Measurements from ENCODE around the gene MUC20.
"Not testable (repeated sequence)": the region's sequence is repeated elsewhere in the genome, so short reads cannot be mapped to it uniquely, and the experiment has no call there.

Gene MUC20

DNA sequence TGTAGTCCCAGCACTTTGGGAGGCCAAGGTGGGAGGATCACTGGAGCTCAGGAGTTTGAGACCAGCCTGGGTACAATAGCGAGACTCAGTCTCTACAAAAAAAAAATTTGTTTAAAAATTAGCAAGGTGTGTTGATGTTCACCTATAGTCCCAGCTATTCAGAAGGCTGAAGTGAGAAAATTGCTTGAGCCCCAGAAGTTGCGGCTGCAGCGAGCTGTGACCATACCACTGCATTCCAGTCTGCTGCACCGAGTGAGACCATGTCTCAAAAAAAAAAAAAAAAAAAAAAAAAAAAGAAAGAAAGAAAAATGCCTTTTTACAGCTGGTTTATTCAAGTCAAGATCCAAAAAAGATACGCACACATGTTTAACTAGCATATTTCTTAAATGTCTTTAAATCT, 17.0 kb upstream of the MUC20 start:
- Histone ChIP-seq H3K36me3 (ENCODE audit: control insufficient read depth, insufficient read depth, low read length) (no peaks in the 10 kb centered on the region), H3K4me1 (ENCODE audit: control insufficient read depth, insufficient read depth, low read length) (peaks cover 9% of the 10 kb centered on the region), H3K27me3 (ENCODE audit: control insufficient read depth, insufficient read depth, low read length) (no peaks in the 10 kb centered on the region), H3K4me3 (ENCODE audit: low read length) (no peak overlapping the region), H3K27ac (ENCODE audit: low read length) (no peak overlapping the region), H3K9me3 (ENCODE audit: control insufficient read depth, insufficient read depth, low read length) (no peaks in the 10 kb centered on the region)
- DNase-seq (ENCODE audit: low read depth, low spot score): no peak
- no CpG with 5 or more reads among the region's 5 CpGs for WGBS (ENCODE audit: insufficient coverage, insufficient read length)

DNA sequence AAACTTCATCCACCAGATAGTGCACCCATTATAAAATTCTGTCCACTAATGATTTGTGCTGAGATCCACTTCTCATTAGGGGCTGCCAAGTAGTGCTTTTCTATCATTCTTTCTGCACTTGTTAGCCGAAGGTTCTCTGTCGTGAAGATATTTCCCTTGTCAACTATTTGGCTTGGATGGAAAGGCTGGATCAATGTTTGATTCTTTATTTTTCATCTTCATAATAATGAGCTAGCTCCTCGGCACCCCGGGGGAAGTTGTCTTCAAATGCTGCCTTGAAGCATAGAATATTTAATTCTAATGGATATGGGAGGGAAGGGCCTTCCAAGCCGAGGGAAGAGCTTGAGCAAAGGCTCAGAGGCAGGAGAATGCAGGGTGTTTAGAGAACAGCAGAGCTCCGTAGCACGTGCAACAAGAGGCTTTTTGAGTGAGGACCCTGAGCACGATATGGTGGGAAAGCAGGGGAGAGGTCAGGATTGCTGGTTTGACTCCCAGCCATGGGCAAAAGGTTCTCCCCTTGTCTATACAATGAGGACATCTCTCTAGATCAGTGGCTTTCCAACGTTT, 16.3 kb upstream of the MUC20 start:
- H3K27me3 ChIP-seq (ENCODE audit: control insufficient read depth, insufficient read depth, low read length): no peaks in the 10 kb centered on the region
- no CpG with 5 or more reads among the region's 9 CpGs for WGBS (ENCODE audit: insufficient coverage, insufficient read length)
- no peaks in the 10 kb centered on the region for H3K9me3 ChIP-seq (ENCODE audit: control insufficient read depth, insufficient read depth, low read length)
- no peak for DNase-seq (ENCODE audit: low read depth, low spot score)
- H3K27ac ChIP-seq (ENCODE audit: low read length): no peak overlapping the region
- no peaks in the 10 kb centered on the region for H3K36me3 ChIP-seq (ENCODE audit: control insufficient read depth, insufficient read depth, low read length)
- peaks cover 7% of the 10 kb centered on the region for H3K4me1 ChIP-seq (ENCODE audit: control insufficient read depth, insufficient read depth, low read length)
- H3K4me3 ChIP-seq (ENCODE audit: low read length): no peak overlapping the region

DNA sequence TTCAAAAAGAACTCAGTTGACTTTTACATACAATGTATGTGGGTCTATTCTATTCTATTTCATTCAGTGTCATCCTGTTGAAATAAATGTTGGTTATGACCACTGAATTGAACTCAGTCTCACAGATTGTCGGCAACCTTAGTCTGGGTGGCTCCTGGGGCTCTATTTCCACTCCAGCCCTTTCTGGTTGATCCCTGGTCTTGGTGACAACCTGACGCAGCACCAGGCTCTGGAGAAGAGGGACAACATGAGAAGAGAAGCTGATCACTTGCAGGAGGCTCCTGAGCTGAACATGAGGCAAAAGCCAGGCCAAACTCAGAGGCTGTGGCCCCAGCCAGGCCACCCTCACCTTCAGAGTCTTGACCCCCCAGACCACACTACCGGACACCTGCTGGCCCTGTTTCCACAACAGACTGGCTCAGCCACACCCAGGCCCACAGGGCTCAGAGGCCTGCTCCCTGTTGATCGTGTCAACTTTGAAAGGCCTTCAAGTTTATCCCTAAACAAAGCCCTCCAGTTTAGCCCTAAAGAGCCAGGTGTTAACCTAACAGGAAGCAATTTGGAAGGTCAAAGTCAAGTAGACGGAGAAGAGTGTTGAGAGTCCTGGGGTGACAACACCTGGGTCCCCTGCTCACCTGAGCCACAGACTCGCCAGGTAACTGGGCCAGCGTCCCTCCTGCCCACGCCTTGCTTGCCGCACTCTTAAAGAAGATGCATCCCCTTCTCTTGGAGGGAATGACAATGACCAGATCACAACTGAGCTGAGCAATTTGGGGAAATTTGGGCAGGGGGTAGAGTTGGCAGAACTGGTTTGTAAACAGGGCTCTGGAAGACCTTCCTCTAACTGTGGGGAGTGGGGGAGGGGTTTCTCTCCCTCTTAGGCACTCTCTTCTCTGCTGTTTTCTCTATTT, 15.4 kb upstream of the MUC20 start:
- Histone ChIP-seq H3K27me3 (ENCODE audit: control insufficient read depth, insufficient read depth, low read length) (no peaks in the 10 kb centered on the region), H3K36me3 (ENCODE audit: control insufficient read depth, insufficient read depth, low read length) (no peaks in the 10 kb centered on the region), H3K4me3 (ENCODE audit: low read length) (no peak overlapping the region), H3K27ac (ENCODE audit: low read length) (no peak overlapping the region), H3K4me1 (ENCODE audit: control insufficient read depth, insufficient read depth, low read length) (peaks cover 7% of the 10 kb centered on the region), H3K9me3 (ENCODE audit: control insufficient read depth, insufficient read depth, low read length) (no peaks in the 10 kb centered on the region)
- DNase-seq (ENCODE audit: low read depth, low spot score): no peak
- WGBS (ENCODE audit: insufficient coverage, insufficient read length): no CpG with 5 or more reads among the region's 9 CpGs

DNA sequence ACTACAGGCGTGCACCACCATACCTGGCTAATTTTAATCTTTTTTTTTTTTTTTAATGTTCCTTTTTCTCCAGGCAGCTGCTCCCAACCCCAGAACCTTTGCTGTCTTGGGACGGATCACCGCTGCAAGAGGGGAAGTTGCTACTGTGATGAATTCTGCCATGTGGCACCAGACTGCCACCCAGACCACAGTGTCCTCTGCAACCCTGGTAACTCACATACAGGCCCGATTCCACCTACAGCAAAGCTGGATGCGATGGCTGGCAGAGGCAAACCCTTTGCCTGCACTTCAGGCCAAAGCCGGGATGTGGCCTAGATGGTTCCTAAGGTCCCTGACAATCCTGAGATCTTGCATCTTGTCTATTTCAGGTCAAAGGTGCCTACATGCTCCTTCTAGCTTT, 12.7 kb upstream of the MUC20 start:
- WGBS (ENCODE audit: insufficient coverage, insufficient read length): no CpG with 5 or more reads among the region's 6 CpGs
- DNase-seq (ENCODE audit: low read depth, low spot score): no peak
- Histone ChIP-seq H3K4me1 (ENCODE audit: control insufficient read depth, insufficient read depth, low read length) (peaks cover 6% of the 10 kb centered on the region), H3K4me3 (ENCODE audit: low read length) (no peak overlapping the region), H3K9me3 (ENCODE audit: control insufficient read depth, insufficient read depth, low read length) (no peaks in the 10 kb centered on the region), H3K36me3 (ENCODE audit: control insufficient read depth, insufficient read depth, low read length) (no peaks in the 10 kb centered on the region), H3K27me3 (ENCODE audit: control insufficient read depth, insufficient read depth, low read length) (no peaks in the 10 kb centered on the region), H3K27ac (ENCODE audit: low read length) (no peak overlapping the region)

DNA sequence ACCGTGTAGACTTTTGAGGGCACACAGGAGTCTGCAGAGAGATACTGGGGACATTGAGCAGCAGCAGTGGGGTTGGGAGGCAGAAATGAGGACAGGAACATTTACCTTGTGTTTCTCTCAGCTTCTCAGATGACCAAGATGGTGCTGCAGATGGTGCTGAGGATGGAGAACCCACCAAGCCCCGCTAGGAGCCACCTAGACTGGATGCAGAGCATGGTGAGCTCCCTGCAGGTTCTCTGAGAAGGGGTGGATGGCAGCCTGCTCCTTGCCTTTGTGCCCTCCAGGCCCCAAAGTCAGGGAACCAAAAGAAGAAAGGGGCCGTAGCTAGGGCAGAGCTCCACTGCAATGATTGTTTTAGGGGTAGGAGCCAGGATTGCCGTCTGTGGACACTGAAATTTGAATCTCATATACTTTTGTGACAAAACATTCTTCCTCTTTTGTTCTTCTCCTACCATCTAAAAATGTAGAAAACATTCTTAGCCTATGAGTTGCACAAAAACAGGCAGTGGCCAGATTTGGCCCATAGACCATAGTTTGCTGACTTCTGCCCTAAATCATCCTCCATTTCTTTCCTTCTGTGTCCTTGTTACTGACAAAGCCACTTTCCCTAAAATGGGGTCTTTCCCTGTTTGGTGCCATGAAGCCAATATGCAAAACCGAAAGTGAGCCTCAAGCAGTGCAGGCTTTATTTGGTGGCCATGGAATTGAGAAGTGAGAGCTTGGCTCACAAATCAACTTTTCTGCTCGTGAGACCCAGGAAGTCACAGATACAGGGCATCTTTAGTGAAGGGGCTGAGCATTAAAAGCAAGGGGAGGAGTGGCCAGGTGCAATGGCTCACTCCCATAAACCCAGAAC, 11.9 kb upstream of the MUC20 start:
- Histone ChIP-seq H3K36me3 (ENCODE audit: control insufficient read depth, insufficient read depth, low read length) (no peaks in the 10 kb centered on the region), H3K9me3 (ENCODE audit: control insufficient read depth, insufficient read depth, low read length) (no peaks in the 10 kb centered on the region), H3K27me3 (ENCODE audit: control insufficient read depth, insufficient read depth, low read length) (no peaks in the 10 kb centered on the region), H3K4me3 (ENCODE audit: low read length) (no peak overlapping the region), H3K27ac (ENCODE audit: low read length) (no peak overlapping the region), H3K4me1 (ENCODE audit: control insufficient read depth, insufficient read depth, low read length) (peaks cover 6% of the 10 kb centered on the region)
- WGBS (ENCODE audit: insufficient coverage, insufficient read length): no CpG with 5 or more reads among the region's 6 CpGs
- DNase-seq (ENCODE audit: low read depth, low spot score): no peak

DNA sequence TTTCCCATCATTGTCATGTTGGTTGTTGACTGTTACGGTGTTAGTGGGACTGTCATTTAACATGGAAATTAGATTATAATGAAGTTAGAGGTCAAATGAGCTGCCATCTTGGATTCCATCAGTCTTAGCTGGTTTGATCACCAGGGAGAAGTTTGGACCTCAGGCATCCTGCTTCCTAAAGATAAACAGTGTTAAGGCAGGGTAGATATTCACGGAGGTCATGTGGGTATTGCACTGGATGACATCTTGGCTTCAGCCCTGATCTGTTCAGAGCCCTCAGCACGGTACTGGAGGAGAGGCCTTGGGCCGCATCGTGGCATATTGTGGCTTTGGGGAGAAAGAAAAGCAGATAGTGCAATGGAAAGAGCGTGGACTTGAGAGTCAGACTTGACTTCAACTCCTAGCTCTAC, 11.1 kb upstream of the MUC20 start:
- DNase-seq (ENCODE audit: low read depth, low spot score): no peak
- Histone ChIP-seq H3K36me3 (ENCODE audit: control insufficient read depth, insufficient read depth, low read length) (no peaks in the 10 kb centered on the region), H3K4me3 (ENCODE audit: low read length) (no peak overlapping the region), H3K9me3 (ENCODE audit: control insufficient read depth, insufficient read depth, low read length) (no peaks in the 10 kb centered on the region), H3K27me3 (ENCODE audit: control insufficient read depth, insufficient read depth, low read length) (no peaks in the 10 kb centered on the region), H3K27ac (ENCODE audit: low read length) (no peak overlapping the region), H3K4me1 (ENCODE audit: control insufficient read depth, insufficient read depth, low read length) (peaks cover 6% of the 10 kb centered on the region)
- no CpG with 5 or more reads among the region's 6 CpGs for WGBS (ENCODE audit: insufficient coverage, insufficient read length)

DNA sequence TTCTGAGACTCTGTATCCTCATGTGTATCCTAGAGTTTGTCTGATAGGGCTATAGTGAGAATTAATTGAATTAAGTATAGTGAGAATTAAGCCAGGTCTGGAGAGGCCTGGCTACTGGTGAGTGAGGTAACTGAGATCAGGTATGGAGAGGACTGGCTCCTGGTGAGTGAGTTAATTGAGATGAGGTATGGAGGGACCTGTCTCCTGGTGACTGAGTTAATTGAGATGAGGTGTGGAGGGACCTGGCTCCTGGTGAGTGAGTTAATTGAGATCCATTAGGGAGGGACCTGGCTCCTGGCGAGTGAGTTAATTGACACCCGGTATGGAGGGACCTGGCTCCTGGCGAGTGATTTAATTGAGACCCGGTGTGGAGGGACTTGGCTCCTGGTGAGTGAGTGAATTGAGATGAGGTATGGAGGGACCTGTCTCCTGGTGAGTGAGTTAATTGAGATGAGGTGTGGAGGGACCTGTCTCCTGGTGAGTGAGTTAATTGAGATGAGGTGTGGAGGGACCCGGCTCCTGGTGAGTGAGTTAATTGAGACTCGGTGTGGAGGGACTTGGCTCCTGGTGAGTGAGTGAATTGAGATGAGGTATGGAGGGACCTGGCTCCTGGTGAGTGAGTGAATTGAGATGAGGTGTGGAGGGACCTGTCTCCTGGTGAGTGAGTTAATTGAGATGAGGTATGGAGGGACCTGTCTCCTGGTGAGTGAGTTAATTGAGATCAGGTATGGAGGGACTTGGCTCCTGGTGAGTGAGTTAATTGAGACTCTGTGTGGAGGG, 10.5 kb upstream of the MUC20 start:
- not testable (repeated sequence) for H3K27me3 ChIP-seq (ENCODE audit: control insufficient read depth, insufficient read depth, low read length); H3K4me1 ChIP-seq (ENCODE audit: control insufficient read depth, insufficient read depth, low read length); H3K36me3 ChIP-seq (ENCODE audit: control insufficient read depth, insufficient read depth, low read length); H3K9me3 ChIP-seq (ENCODE audit: control insufficient read depth, insufficient read depth, low read length); H3K4me3 ChIP-seq (ENCODE audit: low read length); H3K27ac ChIP-seq (ENCODE audit: low read length); DNase-seq (ENCODE audit: low read depth, low spot score)
- WGBS (ENCODE audit: insufficient coverage, insufficient read length): no CpG with 5 or more reads among the region's 6 CpGs

DNA sequence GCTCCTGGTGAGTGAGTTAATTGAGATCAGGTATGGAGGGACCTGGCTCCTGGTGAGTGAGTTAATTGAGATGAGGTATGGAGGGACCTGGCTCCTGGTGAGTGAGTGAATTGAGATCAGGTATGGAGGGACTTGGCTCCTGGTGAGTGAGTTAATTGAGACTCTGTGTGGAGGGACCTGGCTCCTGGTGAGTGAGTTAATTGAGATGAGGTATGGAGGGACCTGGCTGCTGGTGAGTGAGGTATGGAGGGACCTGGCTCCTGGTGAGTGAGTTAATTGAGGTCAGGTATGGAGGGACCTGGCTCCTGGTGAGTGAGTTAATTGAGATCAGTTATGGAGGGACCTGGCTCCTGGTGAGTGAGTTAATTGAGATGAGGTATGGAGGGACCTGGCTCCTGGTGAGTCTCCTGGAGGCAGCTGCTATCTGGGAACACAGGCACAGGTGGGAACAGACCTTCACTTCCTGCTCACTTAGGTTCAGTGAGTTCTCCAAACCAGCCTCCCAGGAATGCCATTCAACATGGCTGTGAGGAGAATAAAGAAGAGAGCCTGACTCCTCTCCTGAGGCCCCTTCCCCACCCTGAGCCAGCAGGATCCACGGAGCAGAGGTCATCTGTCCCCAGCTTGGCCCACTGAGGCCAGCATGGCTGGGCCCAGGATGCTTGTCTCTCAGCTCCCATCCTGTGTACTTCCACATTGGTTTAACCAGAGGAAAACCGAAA, 9.5 kb upstream of the MUC20 start:
- not testable (repeated sequence) for H3K27me3 ChIP-seq (ENCODE audit: control insufficient read depth, insufficient read depth, low read length); H3K4me1 ChIP-seq (ENCODE audit: control insufficient read depth, insufficient read depth, low read length); H3K9me3 ChIP-seq (ENCODE audit: control insufficient read depth, insufficient read depth, low read length); H3K36me3 ChIP-seq (ENCODE audit: control insufficient read depth, insufficient read depth, low read length); DNase-seq (ENCODE audit: low read depth, low spot score); H3K27ac ChIP-seq (ENCODE audit: low read length); H3K4me3 ChIP-seq (ENCODE audit: low read length)
- WGBS (ENCODE audit: insufficient coverage, insufficient read length): no CpG with 5 or more reads among the region's 2 CpGs

DNA sequence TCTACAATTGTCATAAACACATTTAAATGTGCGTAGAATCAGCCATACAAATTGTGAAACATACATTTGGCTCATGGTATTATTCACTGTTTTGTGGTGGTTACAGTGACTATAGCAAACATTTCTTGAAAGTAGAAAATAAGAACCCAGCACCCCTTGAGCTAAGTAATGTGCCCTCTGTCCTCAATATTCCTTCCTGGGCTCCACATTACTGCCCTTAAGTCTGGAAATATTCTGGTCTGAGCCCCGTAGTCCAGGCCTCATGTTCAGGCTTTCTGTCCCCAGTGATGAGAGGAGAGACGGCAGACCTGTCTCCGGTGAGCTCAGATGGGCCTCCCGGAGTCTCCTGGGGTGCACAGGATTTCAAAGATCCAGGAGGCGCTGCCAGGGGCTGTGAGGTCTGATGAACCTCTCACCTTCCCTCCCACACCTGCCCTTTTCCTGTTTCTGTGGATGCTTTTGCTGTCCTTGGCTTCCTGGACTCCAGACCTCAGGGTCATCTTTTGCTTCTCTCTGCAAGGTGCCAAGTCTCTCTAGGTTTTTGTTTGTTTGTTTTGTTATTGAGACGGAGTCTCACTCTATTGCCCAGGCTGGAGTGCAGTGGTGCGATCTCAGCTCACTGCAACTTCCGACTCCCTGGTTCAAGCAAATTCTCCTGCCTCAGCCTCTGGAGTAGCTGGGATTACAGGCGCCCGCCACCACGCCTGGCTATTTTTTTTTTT, 8.8 kb upstream of the MUC20 start:
- Histone ChIP-seq H3K4me1 (ENCODE audit: control insufficient read depth, insufficient read depth, low read length) (no peaks in the 10 kb centered on the region), H3K27me3 (ENCODE audit: control insufficient read depth, insufficient read depth, low read length) (no peaks in the 10 kb centered on the region), H3K36me3 (ENCODE audit: control insufficient read depth, insufficient read depth, low read length) (no peaks in the 10 kb centered on the region), H3K4me3 (ENCODE audit: low read length) (no peak overlapping the region), H3K27ac (ENCODE audit: low read length) (no peak overlapping the region), H3K9me3 (ENCODE audit: control insufficient read depth, insufficient read depth, low read length) (no peaks in the 10 kb centered on the region)
- DNase-seq (ENCODE audit: low read depth, low spot score): no peak
- no CpG with 5 or more reads among the region's 12 CpGs for WGBS (ENCODE audit: insufficient coverage, insufficient read length)
